ENCODE measurements around the gene LMF1.

LMF1 gene

GRCh38 chr16:919658-920050 lies 51.1 kb downstream of the LMF1 start:
- Histone ChIP-seq H3K4me1 (ENCODE audit: control insufficient read depth, insufficient read depth, low read length, poor library complexity, severe bottlenecking) (peaks cover 11% of the 10 kb centered on the region), H3K9me3 (ENCODE audit: control insufficient read depth, low read length) (peaks cover 4% of the 10 kb centered on the region), H3K36me3 (ENCODE audit: control insufficient read depth, insufficient read depth, low read length) (no peaks in the 10 kb centered on the region), H3K27ac (ENCODE audit: low read depth, low read length, severe bottlenecking) (no peak overlapping the region), H3K4me3 (ENCODE audit: extremely low read depth, insufficient read depth, low read length, poor library complexity, severe bottlenecking) (no peak overlapping the region)
- WGBS, 2 experiments (ENCODE audit: insufficient coverage in 2 of 2), result 83 to 87% methylated on average over 10 to 11 of the region's 15 CpGs

DNA sequence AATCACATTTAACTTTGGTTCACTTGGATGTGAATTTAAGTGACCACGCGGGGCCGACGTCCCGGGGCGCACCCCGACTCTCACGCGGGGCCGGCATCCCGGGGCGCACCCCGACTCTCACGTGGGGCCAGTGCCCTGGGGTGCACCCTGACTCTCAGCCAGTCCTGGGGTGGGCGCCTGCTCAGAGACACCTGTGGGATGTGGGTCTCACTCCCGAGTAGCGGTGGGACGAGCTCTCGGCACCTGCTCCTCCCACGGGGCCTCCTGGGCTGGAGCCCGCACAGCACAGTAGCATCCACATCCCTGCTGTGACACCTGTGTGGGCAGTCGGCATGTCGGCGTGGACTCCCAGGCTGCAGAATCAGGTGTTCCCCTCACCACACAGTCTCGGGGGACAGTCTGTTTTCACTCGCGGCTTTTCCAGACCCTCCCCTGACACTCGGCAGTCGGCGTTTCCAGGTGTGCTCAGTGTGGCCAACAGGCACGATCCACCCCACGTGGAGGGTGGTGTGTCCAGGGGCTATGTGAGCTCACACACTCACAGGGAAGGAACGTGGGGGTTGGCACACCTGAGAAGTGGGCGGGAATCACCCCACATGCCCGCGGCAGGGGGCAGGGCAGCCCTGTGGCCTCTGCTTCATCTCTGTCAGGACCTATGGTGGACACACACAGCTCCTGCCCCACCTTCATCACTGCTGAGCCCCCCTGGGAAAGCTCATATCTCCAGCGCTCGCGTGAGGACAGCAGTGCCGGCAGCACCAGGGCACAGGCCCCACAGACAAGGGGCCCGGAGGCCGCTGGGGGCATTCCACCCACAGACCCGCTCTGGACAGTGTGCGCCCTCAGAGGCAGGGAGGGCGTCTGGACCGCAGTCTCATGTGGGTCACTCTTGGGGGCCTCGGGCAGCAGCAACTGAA lies 51.8 kb downstream of the LMF1 start:
- H3K4me1 ChIP-seq (ENCODE audit: control insufficient read depth, insufficient read depth, low read length, poor library complexity, severe bottlenecking), result peaks cover 6% of the 10 kb centered on the region

GRCh38 chr16:918068-918467 lies 52.7 kb downstream of the LMF1 start:
- Histone ChIP-seq H3K4me3 (ENCODE audit: extremely low read depth, insufficient read depth, low read length, poor library complexity, severe bottlenecking) (no peak overlapping the region), H3K9me3 (ENCODE audit: control insufficient read depth, low read length) (peaks cover 1% of the 10 kb centered on the region), H3K4me1 (ENCODE audit: control insufficient read depth, insufficient read depth, low read length, poor library complexity, severe bottlenecking) (peaks cover 6% of the 10 kb centered on the region), H3K36me3 (ENCODE audit: control insufficient read depth, insufficient read depth, low read length) (no peaks in the 10 kb centered on the region), H3K27ac (ENCODE audit: low read depth, low read length, severe bottlenecking) (no peak overlapping the region)
- 93 to 96% methylated on average over 14 to 20 of the region's 20 CpGs for WGBS, 2 experiments (ENCODE audit: insufficient coverage in 2 of 2)

More for the DNA sequence above, 51.8 kb downstream of the LMF1 start:
- WGBS, 2 experiments (ENCODE audit: insufficient coverage in 2 of 2), result 93 to 95% methylated on average over 40 to 45 of the region's 47 CpGs
- peaks cover 4% of the 10 kb centered on the region for H3K9me3 ChIP-seq (ENCODE audit: control insufficient read depth, low read length)
- no peak overlapping the region for H3K4me3 ChIP-seq (ENCODE audit: extremely low read depth, insufficient read depth, low read length, poor library complexity, severe bottlenecking)
- no peaks in the 10 kb centered on the region for H3K36me3 ChIP-seq (ENCODE audit: control insufficient read depth, insufficient read depth, low read length)
- no peak overlapping the region for H3K27ac ChIP-seq (ENCODE audit: low read depth, low read length, severe bottlenecking)

- 97 to 98% methylated on average over 21 of the region's 21 CpGs for WGBS, 2 experiments (ENCODE audit: insufficient coverage in 2 of 2)
- Histone ChIP-seq H3K36me3 (ENCODE audit: control insufficient read depth, insufficient read depth, low read length) (no peaks in the 10 kb centered on the region), H3K4me1 (ENCODE audit: control insufficient read depth, insufficient read depth, low read length, poor library complexity, severe bottlenecking) (peaks cover 6% of the 10 kb centered on the region), H3K4me3 (ENCODE audit: extremely low read depth, insufficient read depth, low read length, poor library complexity, severe bottlenecking) (no peak overlapping the region), H3K27ac (ENCODE audit: low read depth, low read length, severe bottlenecking) (no peak overlapping the region), H3K9me3 (ENCODE audit: control insufficient read depth, low read length) (no peaks in the 10 kb centered on the region)
Measured at GRCh38 chr16:917591-918061, 53.2 kb downstream of the LMF1 start.

- no peaks in the 10 kb centered on the region for H3K9me3 ChIP-seq (ENCODE audit: control insufficient read depth, low read length)
- peaks cover 6% of the 10 kb centered on the region for H3K4me1 ChIP-seq (ENCODE audit: control insufficient read depth, insufficient read depth, low read length, poor library complexity, severe bottlenecking)
- no peak overlapping the region for H3K4me3 ChIP-seq (ENCODE audit: extremely low read depth, insufficient read depth, low read length, poor library complexity, severe bottlenecking)
- H3K36me3 ChIP-seq (ENCODE audit: control insufficient read depth, insufficient read depth, low read length), result no peaks in the 10 kb centered on the region
- no peak overlapping the region for H3K27ac ChIP-seq (ENCODE audit: low read depth, low read length, severe bottlenecking)
- WGBS, 2 experiments (ENCODE audit: insufficient coverage in 2 of 2), result 91 to 93% methylated on average over 22 of the region's 26 CpGs
Measured at GRCh38 chr16:916035-916799, 54.6 kb downstream of the LMF1 start.

GRCh38 chr16:915546-915945 lies 55.2 kb downstream of the LMF1 start:
- WGBS, 2 experiments (ENCODE audit: insufficient coverage in 2 of 2), result 87 to 99% methylated on average over 18 to 19 of the region's 19 CpGs
- no peaks in the 10 kb centered on the region for H3K36me3 ChIP-seq (ENCODE audit: control insufficient read depth, insufficient read depth, low read length)
- peaks cover 6% of the 10 kb centered on the region for H3K4me1 ChIP-seq (ENCODE audit: control insufficient read depth, insufficient read depth, low read length, poor library complexity, severe bottlenecking)
- H3K9me3 ChIP-seq (ENCODE audit: control insufficient read depth, low read length), result no peaks in the 10 kb centered on the region
- H3K4me3 ChIP-seq (ENCODE audit: extremely low read depth, insufficient read depth, low read length, poor library complexity, severe bottlenecking), result no peak overlapping the region
- no peak overlapping the region for H3K27ac ChIP-seq (ENCODE audit: low read depth, low read length, severe bottlenecking)

DNA sequence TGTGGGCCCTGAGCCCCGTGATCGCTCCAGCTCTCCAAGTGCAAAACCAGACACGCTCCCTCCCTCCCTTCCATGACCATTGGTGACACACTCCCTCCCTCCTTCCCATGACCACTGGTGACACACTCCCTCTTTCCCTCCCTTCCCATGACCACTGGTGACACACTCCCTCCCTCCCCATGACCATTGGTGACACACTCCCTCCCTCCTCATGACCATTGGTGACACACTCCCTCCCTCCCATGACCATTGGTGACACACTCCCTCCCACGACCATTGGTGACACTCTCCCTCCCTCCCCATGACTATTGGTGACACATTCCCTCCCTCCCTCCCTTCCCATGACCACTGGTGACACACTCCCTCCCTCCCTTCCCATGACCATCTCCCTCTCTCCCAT lies 56.3 kb downstream of the LMF1 start:
- 86 to 87% methylated on average over 3 to 4 of the region's 4 CpGs for WGBS, 2 experiments (ENCODE audit: insufficient coverage in 2 of 2)
- Histone ChIP-seq H3K9me3 (ENCODE audit: control insufficient read depth, low read length) (no peaks in the 10 kb centered on the region), H3K36me3 (ENCODE audit: control insufficient read depth, insufficient read depth, low read length) (no peaks in the 10 kb centered on the region), H3K4me3 (ENCODE audit: extremely low read depth, insufficient read depth, low read length, poor library complexity, severe bottlenecking) (no peak overlapping the region), H3K4me1 (ENCODE audit: control insufficient read depth, insufficient read depth, low read length, poor library complexity, severe bottlenecking) (no peaks in the 10 kb centered on the region), H3K27ac (ENCODE audit: low read depth, low read length, severe bottlenecking) (no peak overlapping the region)

DNA sequence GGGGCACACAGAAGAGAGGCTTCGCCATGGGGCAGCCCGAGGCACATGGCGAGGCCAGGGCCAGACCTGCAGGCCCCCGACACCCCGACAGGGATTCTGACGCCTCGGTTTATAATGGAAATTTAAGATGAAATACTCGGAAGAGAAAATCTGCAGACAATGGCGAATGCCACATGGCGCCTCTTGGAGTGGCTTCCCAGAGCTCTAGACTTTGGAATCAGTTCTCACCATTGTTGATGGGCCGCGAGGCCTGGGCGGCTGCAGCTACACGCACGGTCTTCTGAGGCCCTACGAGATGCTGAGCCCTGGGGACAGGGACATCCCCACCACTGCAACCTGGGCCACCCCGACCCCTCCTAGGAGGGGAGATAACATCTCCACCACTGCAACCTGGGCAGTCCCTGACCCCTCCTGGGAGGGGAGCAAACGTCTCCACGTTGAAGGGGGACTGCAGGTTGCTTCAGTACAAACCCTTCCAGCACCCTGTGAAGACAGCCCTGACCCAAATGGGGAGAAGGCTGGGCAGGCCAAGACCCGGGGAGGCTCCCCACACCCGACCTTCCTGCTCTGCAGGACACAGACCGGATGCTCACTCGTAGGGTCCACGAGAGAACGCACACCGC lies 56.9 kb downstream of the LMF1 start:
- no peaks in the 10 kb centered on the region for H3K4me1 ChIP-seq (ENCODE audit: control insufficient read depth, insufficient read depth, low read length, poor library complexity, severe bottlenecking)
- no peaks in the 10 kb centered on the region for H3K9me3 ChIP-seq (ENCODE audit: control insufficient read depth, low read length)
- no peak overlapping the region for H3K4me3 ChIP-seq (ENCODE audit: extremely low read depth, insufficient read depth, low read length, poor library complexity, severe bottlenecking)
- WGBS, 2 experiments (ENCODE audit: insufficient coverage in 2 of 2), result 91 to 96% methylated on average over 24 to 25 of the region's 26 CpGs
- no peak overlapping the region for H3K27ac ChIP-seq (ENCODE audit: low read depth, low read length, severe bottlenecking)
- no peaks in the 10 kb centered on the region for H3K36me3 ChIP-seq (ENCODE audit: control insufficient read depth, insufficient read depth, low read length)

DNA sequence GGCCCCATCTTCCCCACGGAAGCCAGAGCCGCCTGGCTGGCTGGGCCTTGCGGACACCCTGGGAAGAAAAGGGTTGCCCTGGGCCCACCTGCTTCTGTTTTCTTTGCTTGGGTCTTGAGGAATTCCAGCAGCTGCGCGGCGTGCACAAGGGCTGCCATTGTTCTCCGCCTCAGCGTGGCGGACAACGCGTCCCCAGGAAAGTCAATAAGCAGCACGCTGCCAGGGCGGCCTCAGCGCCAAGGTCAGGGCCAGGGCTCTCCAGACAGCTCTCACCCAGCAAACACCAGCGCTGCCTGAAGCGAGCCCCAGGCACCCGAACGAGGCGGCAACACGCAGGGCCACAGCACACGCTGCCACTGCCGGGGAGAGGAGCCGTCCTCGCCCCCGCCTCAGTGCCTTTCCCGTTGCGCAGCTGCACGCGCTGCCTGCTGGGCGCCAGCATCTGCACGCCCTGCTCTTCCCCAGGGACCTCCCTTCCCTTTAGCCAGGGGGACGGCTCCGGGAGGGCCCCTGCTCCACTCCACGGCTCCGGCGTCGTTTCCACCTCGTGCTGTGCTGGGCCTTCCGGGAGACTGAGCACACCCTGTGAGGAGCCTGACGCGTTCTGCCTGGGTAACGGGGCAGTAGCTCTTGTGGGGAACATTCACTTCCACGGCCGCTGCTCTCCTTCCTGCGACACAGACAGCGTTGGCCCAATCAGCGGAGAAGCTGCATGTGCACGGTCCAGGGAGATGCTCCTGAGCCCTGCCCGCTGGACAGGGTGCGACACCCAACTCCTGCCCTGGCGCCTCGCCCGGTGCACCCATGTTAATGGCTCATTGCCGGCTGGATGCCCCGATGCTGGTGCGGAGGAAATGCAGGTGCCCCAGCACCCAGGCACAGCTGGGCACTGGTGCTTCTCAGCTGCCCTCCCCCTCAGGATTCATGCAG lies 57.8 kb downstream of the LMF1 start:
- H3K36me3 ChIP-seq (ENCODE audit: control insufficient read depth, insufficient read depth, low read length), result no peaks in the 10 kb centered on the region
- H3K27ac ChIP-seq (ENCODE audit: low read depth, low read length, severe bottlenecking), result no peak overlapping the region
- H3K9me3 ChIP-seq (ENCODE audit: control insufficient read depth, low read length), result no peaks in the 10 kb centered on the region
- no peak overlapping the region for H3K4me3 ChIP-seq (ENCODE audit: extremely low read depth, insufficient read depth, low read length, poor library complexity, severe bottlenecking)
- WGBS, 2 experiments (ENCODE audit: insufficient coverage in 2 of 2), result 92 to 95% methylated on average over 53 to 56 of the region's 56 CpGs
- no peaks in the 10 kb centered on the region for H3K4me1 ChIP-seq (ENCODE audit: control insufficient read depth, insufficient read depth, low read length, poor library complexity, severe bottlenecking)

- H3K4me1 ChIP-seq (ENCODE audit: control insufficient read depth, insufficient read depth, low read length, poor library complexity, severe bottlenecking), result no peaks in the 10 kb centered on the region
- no peaks in the 10 kb centered on the region for H3K36me3 ChIP-seq (ENCODE audit: control insufficient read depth, insufficient read depth, low read length)
- no peaks in the 10 kb centered on the region for H3K9me3 ChIP-seq (ENCODE audit: control insufficient read depth, low read length)
- H3K4me3 ChIP-seq (ENCODE audit: extremely low read depth, insufficient read depth, low read length, poor library complexity, severe bottlenecking), result no peak overlapping the region
- H3K27ac ChIP-seq (ENCODE audit: low read depth, low read length, severe bottlenecking), result no peak overlapping the region
- 94% methylated on average over 17 to 19 of the region's 19 CpGs for WGBS, 2 experiments (ENCODE audit: insufficient coverage in 2 of 2)
Measured at GRCh38 chr16:912322-912683, 58.5 kb downstream of the LMF1 start.

Measured in mesodermal cell (in vitro differentiated cells).